GM23338 (cell line): ENCODE data around the gene SMYD3. TPM values are rescaled to one million over a fixed set of nuclear protein-coding genes. Genes with fewer than 3 reads are reported as not detected.

Experiments
- ATAC-seq: fragments of 200-7000 bp; cut with Tn5 transposase; 3 replicates; pipeline ENCODE4 v1.9.1; 2020
- DNase-seq: peaks from one replicate; pipeline ENCODE4 v3.0.0-alpha.2; 2015; ENCODE audit warnings: low spot score
- H2AFZ ChIP-seq: fragments of 200-600 bp; sonication (generic); 2 replicates; pipeline ENCODE4 v1.8.0; 2016; ENCODE audit warnings: antibody characterized with exemption, mild to moderate bottlenecking, moderate library complexity
- H3F3A ChIP-seq: fragments of 200-600 bp; sonication (generic); replicated peaks from 2 replicates; pipeline ENCODE4 v1.8.0; 2017; ENCODE audit warnings: antibody characterized with exemption, mixed run types, low read depth
- H3K27ac ChIP-seq: fragments of 200-600 bp; sonication (generic); 2 replicates; pipeline ENCODE4 v1.6.1; 2016; ENCODE audit warnings: low read depth
- H3K27me3 ChIP-seq: fragments of 200-600 bp; sonication (generic); 2 replicates; pipeline ENCODE4 v1.8.0; 2016; ENCODE audit warnings: mild to moderate bottlenecking, mixed run types, moderate library complexity; ENCODE audit not compliant: insufficient read depth
- H3K36me3 ChIP-seq: fragments of 200-600 bp; sonication (generic); 2 replicates; pipeline ENCODE4 v1.8.0; 2016; ENCODE audit warnings: mild to moderate bottlenecking; ENCODE audit not compliant: insufficient read depth
- H3K4me1 ChIP-seq: fragments of 200-600 bp; sonication (generic); 2 replicates; pipeline ENCODE4 v1.8.0; 2016; ENCODE audit warnings: mild to moderate bottlenecking, moderate library complexity; ENCODE audit not compliant: insufficient read depth
- H3K4me2 ChIP-seq: fragments of 200-600 bp; sonication (generic); 2 replicates; pipeline ENCODE4 v1.7.1; 2017; ENCODE audit warnings: mixed run types
- H3K4me3 ChIP-seq: fragments of 200-600 bp; sonication (generic); 2 replicates; pipeline ENCODE4 v1.6.1; 2016; ENCODE audit warnings: mixed run types
- H3K79me2 ChIP-seq: fragments of 200-600 bp; sonication (generic); replicated peaks from 2 replicates; pipeline ENCODE4 v1.8.0; 2017; ENCODE audit warnings: mild to moderate bottlenecking; ENCODE audit not compliant: insufficient read depth
- H3K9me2 ChIP-seq: fragments of 200-600 bp; sonication (generic); 2 replicates; pipeline ENCODE4 v1.8.0; 2017; ENCODE audit not compliant: insufficient read depth
- H4K20me1 ChIP-seq: fragments of 200-600 bp; sonication (generic); replicated peaks from 2 replicates; pipeline ENCODE4 v1.8.0; 2017; ENCODE audit warnings: mild to moderate bottlenecking; ENCODE audit not compliant: insufficient read depth
- H3K27ac Mint-ChIP-seq: 2 replicates; pipeline ENCODE4 v1.8.0; 2020; ENCODE audit warnings: inconsistent platforms, mild to moderate bottlenecking, moderate library complexity, mixed read lengths
- H3K27me3 Mint-ChIP-seq: 3 replicates; pipeline ENCODE4 v1.8.0; 2022; ENCODE audit warnings: low read depth, mild to moderate bottlenecking, moderate library complexity, mixed read lengths, inconsistent platforms; ENCODE audit not compliant: insufficient read depth, poor library complexity
- H3K36me3 Mint-ChIP-seq: 3 replicates; pipeline ENCODE4 v1.8.0; 2021; ENCODE audit warnings: low read depth, mild to moderate bottlenecking, inconsistent platforms, moderate library complexity, mixed read lengths
- H3K4me1 Mint-ChIP-seq: 3 replicates; pipeline ENCODE4 v1.8.0; 2020; ENCODE audit warnings: mild to moderate bottlenecking, inconsistent platforms, mixed read lengths
- H3K4me3 Mint-ChIP-seq: 3 replicates; pipeline ENCODE4 v1.8.0; 2021; ENCODE audit warnings: moderate library complexity, mild to moderate bottlenecking, inconsistent platforms, mixed read lengths
- H3K9me3 Mint-ChIP-seq: 3 replicates; pipeline ENCODE4 v1.8.0; 2020; ENCODE audit warnings: moderate library complexity, mild to moderate bottlenecking, inconsistent platforms, mixed read lengths
- CREB1 ChIP-seq: fragments of 250-450 bp; sonication (Bioruptor Pico); IDR thresholded peaks from 2 replicates; pipeline ENCODE4 v1.5.0; 2020; ENCODE audit warnings: low read depth, mild to moderate bottlenecking, moderate library complexity
- EZH2 ChIP-seq: fragments of 200-600 bp; sonication (generic); IDR thresholded peaks from one replicate; pipeline ENCODE4 v1.8.0; 2017; ENCODE audit warnings: antibody characterized with exemption, mild to moderate bottlenecking, low read depth; ENCODE audit not compliant: unreplicated experiment
- EZH2phosphoT487 ChIP-seq: fragments of 200-600 bp; sonication (generic); IDR thresholded peaks from one replicate; pipeline ENCODE4 v1.8.1; 2018; ENCODE audit warnings: antibody characterized with exemption; ENCODE audit not compliant: unreplicated experiment
- JUNB ChIP-seq: IDR thresholded peaks from one replicate; pipeline ENCODE4 v1.6.1; 2016; ENCODE audit warnings: antibody characterized with exemption; ENCODE audit not compliant: unreplicated experiment
- REST ChIP-seq: IDR thresholded peaks from one replicate; pipeline ENCODE4 v1.6.1; 2018; ENCODE audit warnings: antibody characterized with exemption; ENCODE audit not compliant: unreplicated experiment
- STAT1 ChIP-seq: IDR thresholded peaks from one replicate; pipeline ENCODE4 v1.6.1; 2016; ENCODE audit warnings: antibody characterized with exemption; ENCODE audit not compliant: unreplicated experiment
- ZNF331 ChIP-seq: fragments of 250-450 bp; sonication (Bioruptor Pico); IDR thresholded peaks from 2 replicates; pipeline ENCODE4 v1.5.0; 2020; ENCODE audit warnings: low read depth, mild to moderate bottlenecking, moderate library complexity
- ZNF462 ChIP-seq: fragments of 250-450 bp; sonication (Bioruptor Pico); IDR thresholded peaks from 2 replicates; pipeline ENCODE4 v1.5.0; 2020; ENCODE audit warnings: mild to moderate bottlenecking, moderate library complexity
- polyA plus RNA-seq: library from polyadenylated mRNA; unstranded; fragments of >200 nt; fragmentation: Nextera tagmentation; extraction: Ambion mirVana; gene quantifications from 2 replicates; pipeline ENCODE4 v1.2.1, GENCODE V29; 2016
- total RNA-seq: library from RNA; depleted of rRNA; stranded (reverse); fragments of >200 nt; shearing (Covaris generic); gene quantifications from 2 replicates; pipeline ENCODE4 v1.2.3, GENCODE V29; 2014
- TF ChIP-seq, protein P1 (sequence below), 2 experiments: fragments of 200-600 bp in 1 of 2; sonication (generic) in 1 of 2; conservative IDR thresholded peaks; 2 replicates each; pipeline versions ENCODE4 v1.5.1 to v1.6.1; 2016 to 2017; ENCODE audit warnings: antibody characterized with exemption in 2 of 2, low read depth in 2 of 2, mild to moderate bottlenecking in 2 of 2, moderate library complexity in 1 of 2
- TF ChIP-seq, protein P2 (sequence below): IDR thresholded peaks from 2 replicates; pipeline ENCODE4 v1.6.1; 2016; ENCODE audit warnings: antibody characterized with exemption

Gene SMYD3
- total and polyA plus RNA-seq, 2 experiments from 2014 or later: 31.8 to 34.4 TPM

GRCh38 chr1:245958016-245958415 is 549.1 kb downstream of the SMYD3 start:
- no peaks in the 10 kb centered on the region for H3K9me3 Mint-ChIP-seq

More at GRCh38 chr1:245958016-245958415, 549.1 kb downstream of the SMYD3 start:
- no peak overlapping the region for H2AFZ ChIP-seq
- H3K27ac ChIP-seq: no peak overlapping the region
- H3K4me3 Mint-ChIP-seq: no peak overlapping the region
- no peaks in the 10 kb centered on the region for H3K79me2 ChIP-seq
- H4K20me1 ChIP-seq: no peaks in the 10 kb centered on the region
- no peak for DNase-seq
- no peaks in the 10 kb centered on the region for H3K27me3 Mint-ChIP-seq
- peaks cover 7% of the 10 kb centered on the region for H3K4me1 Mint-ChIP-seq
- H3K4me3 ChIP-seq: no peak overlapping the region
- no peak for ATAC-seq
- H3K9me2 ChIP-seq: no peaks in the 10 kb centered on the region
- no peak overlapping the region for H3K27ac Mint-ChIP-seq
- no peaks in the 10 kb centered on the region for H3K36me3 ChIP-seq
- H3F3A ChIP-seq: no peaks in the 10 kb centered on the region
- no peak overlapping the region for H3K4me2 ChIP-seq
- no peaks in the 10 kb centered on the region for H3K36me3 Mint-ChIP-seq
- TF ChIP-seq REST (no peak), CREB1 (CRISPR knock-in tag) (no peak), EZH2 (no peak), JUNB (no peak), ZNF462 (no peak), STAT1 (no peak), ZNF331 (CRISPR knock-in tag) (no peak), EZH2phosphoT487 (no peak)
- TF ChIP-seq, protein P1, sequence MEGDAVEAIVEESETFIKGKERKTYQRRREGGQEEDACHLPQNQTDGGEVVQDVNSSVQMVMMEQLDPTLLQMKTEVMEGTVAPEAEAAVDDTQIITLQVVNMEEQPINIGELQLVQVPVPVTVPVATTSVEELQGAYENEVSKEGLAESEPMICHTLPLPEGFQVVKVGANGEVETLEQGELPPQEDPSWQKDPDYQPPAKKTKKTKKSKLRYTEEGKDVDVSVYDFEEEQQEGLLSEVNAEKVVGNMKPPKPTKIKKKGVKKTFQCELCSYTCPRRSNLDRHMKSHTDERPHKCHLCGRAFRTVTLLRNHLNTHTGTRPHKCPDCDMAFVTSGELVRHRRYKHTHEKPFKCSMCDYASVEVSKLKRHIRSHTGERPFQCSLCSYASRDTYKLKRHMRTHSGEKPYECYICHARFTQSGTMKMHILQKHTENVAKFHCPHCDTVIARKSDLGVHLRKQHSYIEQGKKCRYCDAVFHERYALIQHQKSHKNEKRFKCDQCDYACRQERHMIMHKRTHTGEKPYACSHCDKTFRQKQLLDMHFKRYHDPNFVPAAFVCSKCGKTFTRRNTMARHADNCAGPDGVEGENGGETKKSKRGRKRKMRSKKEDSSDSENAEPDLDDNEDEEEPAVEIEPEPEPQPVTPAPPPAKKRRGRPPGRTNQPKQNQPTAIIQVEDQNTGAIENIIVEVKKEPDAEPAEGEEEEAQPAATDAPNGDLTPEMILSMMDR (conservative IDR thresholded peaks at IDR 0.05; ENCODE audit: low read depth in 2 of 2): no peak
- TF ChIP-seq, protein P2, sequence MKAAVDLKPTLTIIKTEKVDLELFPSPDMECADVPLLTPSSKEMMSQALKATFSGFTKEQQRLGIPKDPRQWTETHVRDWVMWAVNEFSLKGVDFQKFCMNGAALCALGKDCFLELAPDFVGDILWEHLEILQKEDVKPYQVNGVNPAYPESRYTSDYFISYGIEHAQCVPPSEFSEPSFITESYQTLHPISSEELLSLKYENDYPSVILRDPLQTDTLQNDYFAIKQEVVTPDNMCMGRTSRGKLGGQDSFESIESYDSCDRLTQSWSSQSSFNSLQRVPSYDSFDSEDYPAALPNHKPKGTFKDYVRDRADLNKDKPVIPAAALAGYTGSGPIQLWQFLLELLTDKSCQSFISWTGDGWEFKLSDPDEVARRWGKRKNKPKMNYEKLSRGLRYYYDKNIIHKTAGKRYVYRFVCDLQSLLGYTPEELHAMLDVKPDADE: no peak
- H3K4me1 ChIP-seq: peaks cover 3% of the 10 kb centered on the region; the same call in 1 of the 2 replicates
- H3K27me3 ChIP-seq: no peaks in the 10 kb centered on the region
